Mesenchymal stem cell (in vitro differentiated cells and primary cell): ENCODE data around the gene FRMD8.
A peak's percentile ranks its signal among the peaks of the same experiment; 100 is the strongest.

Source experiments
- DNase-seq: peaks from one replicate; pipeline ENCODE4 v3.0.0-alpha.2; 2013
- H2AFZ ChIP-seq: one replicate; pipeline ENCODE4 v1.6.1; 2013; ENCODE audit warnings: low read depth, mild to moderate bottlenecking, control low read depth, inconsistent platforms, low read length, moderate library complexity
- H2AK5ac ChIP-seq: 2 replicates; pipeline ENCODE4 v1.6.1; 2013; ENCODE audit warnings: low read length, moderate library complexity, mild to moderate bottlenecking, inconsistent platforms; ENCODE audit not compliant: severe bottlenecking
- H2BK120ac ChIP-seq: one replicate; pipeline ENCODE4 v1.6.1; 2013; ENCODE audit warnings: low read depth, mild to moderate bottlenecking, inconsistent platforms, low read length, moderate library complexity
- H2BK12ac ChIP-seq, 2 experiments: one replicate each; pipeline ENCODE4 v1.6.1; 2013; ENCODE audit warnings: inconsistent platforms in 2 of 2, low read length in 2 of 2, mild to moderate bottlenecking in 2 of 2, moderate library complexity in 2 of 2, control low read depth in 1 of 2
- H2BK15ac ChIP-seq: one replicate; pipeline ENCODE4 v1.6.1; 2013; ENCODE audit warnings: mild to moderate bottlenecking, low read depth, inconsistent platforms; ENCODE audit not compliant: poor library complexity, severe bottlenecking
- H2BK5ac ChIP-seq: 2 replicates; pipeline ENCODE4 v1.6.1; 2013; ENCODE audit warnings: low read depth, mild to moderate bottlenecking, low read length, control low read depth, inconsistent platforms; ENCODE audit not compliant: poor library complexity, severe bottlenecking
- H3K14ac ChIP-seq, 2 experiments: one replicate each; pipeline ENCODE4 v1.6.1; 2013; ENCODE audit warnings: inconsistent platforms in 2 of 2, low read length in 2 of 2, control low read depth in 1 of 2, mild to moderate bottlenecking in 1 of 2, moderate library complexity in 1 of 2
- H3K18ac ChIP-seq, 2 experiments: one replicate each; pipeline ENCODE4 v1.6.1; 2013; ENCODE audit warnings: inconsistent platforms in 2 of 2, low read length in 2 of 2, control low read depth in 1 of 2, low read depth in 1 of 2, mild to moderate bottlenecking in 1 of 2
- H3K23ac ChIP-seq, 2 experiments: one replicate each; pipeline ENCODE4 v1.6.1; 2013; ENCODE audit warnings: inconsistent platforms in 2 of 2, low read length in 2 of 2, mild to moderate bottlenecking in 2 of 2, moderate library complexity in 2 of 2, control low read depth in 1 of 2
- H3K27ac ChIP-seq: 2 replicates; pipeline ENCODE4 v1.5.1; 2013; ENCODE audit warnings: mild to moderate bottlenecking, moderate library complexity, low read length, control low read depth, inconsistent platforms; ENCODE audit not compliant: poor library complexity, severe bottlenecking
- H3K27me3 ChIP-seq, 2 experiments: 2 replicates each; pipeline versions ENCODE4 v1.6.1 to v1.7.0; 2013; ENCODE audit warnings: low read length in 2 of 2, mild to moderate bottlenecking in 2 of 2, moderate library complexity in 2 of 2, control low read depth in 1 of 2, inconsistent platforms in 1 of 2; ENCODE audit not compliant: control insufficient read depth in 1 of 2, insufficient read depth in 1 of 2
- H3K36me3 ChIP-seq, 2 experiments: 2 replicates each; pipeline versions ENCODE4 v1.6.1 to v1.7.0; 2013; ENCODE audit warnings: low read length in 2 of 2, control low read depth in 1 of 2, inconsistent platforms in 1 of 2, low read depth in 1 of 2, mild to moderate bottlenecking in 1 of 2; ENCODE audit not compliant: insufficient read depth in 2 of 2, control insufficient read depth in 1 of 2
- H3K4ac ChIP-seq, 2 experiments: one replicate each; pipeline ENCODE4 v1.6.1; 2013; ENCODE audit warnings: inconsistent platforms in 2 of 2, low read length in 2 of 2, mild to moderate bottlenecking in 2 of 2, moderate library complexity in 2 of 2, control low read depth in 1 of 2, low read depth in 1 of 2
- H3K4me1 ChIP-seq: 2 replicates; pipeline ENCODE4 v1.6.1; 2013; ENCODE audit warnings: low read depth, low read length, control low read depth; ENCODE audit not compliant: control insufficient read depth, insufficient read depth
- H3K4me2 ChIP-seq: 2 replicates; pipeline ENCODE4 v1.6.1; 2013; ENCODE audit warnings: low read length, mild to moderate bottlenecking, inconsistent platforms; ENCODE audit not compliant: poor library complexity, severe bottlenecking
- H3K4me3 ChIP-seq, 2 experiments: 2 replicates each; pipeline versions ENCODE4 v1.5.1 to v1.7.0; 2013; ENCODE audit warnings: low read length in 2 of 2, mild to moderate bottlenecking in 2 of 2, control low read depth in 1 of 2, low read depth in 1 of 2; ENCODE audit not compliant: insufficient read depth in 1 of 2
- H3K79me1 ChIP-seq: replicated peaks from 2 replicates; pipeline ENCODE4 v1.6.1; 2013; ENCODE audit warnings: mild to moderate bottlenecking, control low read depth, low read length, inconsistent platforms; ENCODE audit not compliant: poor library complexity, severe bottlenecking
- H3K9ac ChIP-seq: 2 replicates; pipeline ENCODE4 v1.7.0; 2013; ENCODE audit warnings: mild to moderate bottlenecking, low read length, moderate library complexity
- H3K9me3 ChIP-seq: 2 replicates; pipeline ENCODE4 v1.7.0; 2013; ENCODE audit warnings: mild to moderate bottlenecking, low read length; ENCODE audit not compliant: control insufficient read depth
- H4K8ac ChIP-seq: one replicate; pipeline ENCODE4 v1.6.1; 2013; ENCODE audit warnings: inconsistent platforms, mild to moderate bottlenecking, low read length, moderate library complexity
- H4K91ac ChIP-seq: one replicate; pipeline ENCODE4 v1.6.1; 2013; ENCODE audit warnings: mild to moderate bottlenecking, low read length, inconsistent platforms
- WGBS: methylation state at CpG from one replicate; pipeline ENCODE4 v1.1.7; 2013; ENCODE audit warnings: mixed read lengths; 5-methylcytosine and 5-hydroxymethylcytosine counted together

FRMD8 gene

DNA sequence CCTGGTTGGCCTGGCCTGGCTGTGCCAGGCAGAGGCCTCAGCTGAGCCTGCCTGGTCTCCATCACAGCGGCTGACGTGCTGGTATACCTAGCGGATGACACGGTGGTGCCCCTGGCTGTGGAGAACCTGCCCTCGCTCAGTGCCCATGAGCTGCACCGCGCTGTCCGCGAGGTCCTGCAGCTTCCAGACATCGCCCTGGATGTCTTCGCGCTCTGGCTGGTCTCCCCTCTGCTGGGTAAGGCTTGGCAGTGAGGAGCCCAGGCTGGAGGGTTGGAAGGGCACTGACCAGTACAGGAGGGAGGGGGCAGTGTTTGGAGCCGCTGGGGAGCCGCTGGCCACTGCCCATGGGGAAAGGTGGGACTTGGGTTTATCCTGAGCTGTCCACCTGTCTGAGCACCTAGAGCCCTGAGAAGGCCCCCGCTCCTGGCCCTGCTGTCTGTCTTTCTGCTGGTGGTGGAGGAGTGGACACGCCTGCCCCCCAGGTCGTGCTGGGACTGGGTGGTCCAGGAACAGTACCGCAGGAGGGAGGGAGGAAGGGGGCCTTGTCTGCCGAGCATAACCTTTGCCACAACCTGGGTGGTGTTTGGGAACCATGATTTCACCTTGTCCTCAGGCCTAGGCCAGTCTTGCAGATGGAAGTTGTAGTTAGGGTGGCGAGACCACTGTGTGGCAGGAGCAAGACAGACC lies 3.0 kb downstream of the FRMD8 start:
- Histone ChIP-seq H2BK15ac (no peak overlapping the region), H3K23ac (no peak overlapping the region), H3K27me3 (no peaks in the 10 kb centered on the region), H2BK120ac (peak overlapping the region; percentile 86), H3K36me3 (peaks cover 39 to 42% of the 10 kb centered on the region in 2 experiments), H3K14ac (peak overlapping the region in 1 of 2 experiments; percentile 85), H3K4me3 (peak overlapping the region in 1 of 2 experiments; percentile 68), H2AFZ (no peak overlapping the region), H3K18ac (no peak overlapping the region), H3K27ac (no peak overlapping the region), H2BK12ac (peak overlapping the region; percentile 18 to 85), H3K4me2 (no peak overlapping the region), H2BK5ac (no peak overlapping the region), H3K9ac (peak overlapping the region; percentile 64), H3K4ac (peak overlapping the region; percentile 48 to 58), H3K79me1 (peaks cover 48% of the 10 kb centered on the region), H4K91ac (peak overlapping the region; percentile 2), H3K4me1 (peaks cover 54% of the 10 kb centered on the region), H4K8ac (peak overlapping the region; percentile 81), H2AK5ac (peak overlapping the region; percentile 23), H3K9me3 (no peaks in the 10 kb centered on the region)
- peak; percentile 23 for DNase-seq
- WGBS, result 92% methylated on average over 20 of the region's 20 CpGs

GRCh38 chr11:65390099-65390941 lies 3.9 kb downstream of the FRMD8 start:
- H3K14ac ChIP-seq, result no peak overlapping the region
- no peak overlapping the region for H2AFZ ChIP-seq
- H2BK120ac ChIP-seq, result peak overlapping the region; percentile 86
- peak overlapping the region; percentile 65 for H3K27ac ChIP-seq
- peaks cover 46 to 49% of the 10 kb centered on the region in 2 experiments for H3K36me3 ChIP-seq
- H2BK12ac ChIP-seq, result peak overlapping the region; percentile 79 to 86
- DNase-seq, result peak; percentile 24
- peak overlapping the region; percentile 81 for H4K8ac ChIP-seq
- H3K4me2 ChIP-seq, result peak overlapping the region; percentile 62
- H3K4me3 ChIP-seq, result peak overlapping the region in 1 of 2 experiments; percentile 68
- peak overlapping the region; percentile 74 for H2BK15ac ChIP-seq
- peaks cover 51% of the 10 kb centered on the region for H3K4me1 ChIP-seq
- H2AK5ac ChIP-seq, result peak overlapping the region; percentile 84
- H2BK5ac ChIP-seq, result no peak overlapping the region
- H3K9ac ChIP-seq, result peak overlapping the region; percentile 64
- peak overlapping the region; percentile 71 to 74 for H3K4ac ChIP-seq
- peak overlapping the region; percentile 67 to 87 for H3K18ac ChIP-seq
- no peaks in the 10 kb centered on the region for H3K27me3 ChIP-seq
- no peaks in the 10 kb centered on the region for H3K9me3 ChIP-seq
- peak overlapping the region; percentile 79 for H4K91ac ChIP-seq
- H3K23ac ChIP-seq, result no peak overlapping the region
- 61% methylated on average over 20 of the region's 21 CpGs for WGBS
- H3K79me1 ChIP-seq, result peaks cover 51% of the 10 kb centered on the region

DNA sequence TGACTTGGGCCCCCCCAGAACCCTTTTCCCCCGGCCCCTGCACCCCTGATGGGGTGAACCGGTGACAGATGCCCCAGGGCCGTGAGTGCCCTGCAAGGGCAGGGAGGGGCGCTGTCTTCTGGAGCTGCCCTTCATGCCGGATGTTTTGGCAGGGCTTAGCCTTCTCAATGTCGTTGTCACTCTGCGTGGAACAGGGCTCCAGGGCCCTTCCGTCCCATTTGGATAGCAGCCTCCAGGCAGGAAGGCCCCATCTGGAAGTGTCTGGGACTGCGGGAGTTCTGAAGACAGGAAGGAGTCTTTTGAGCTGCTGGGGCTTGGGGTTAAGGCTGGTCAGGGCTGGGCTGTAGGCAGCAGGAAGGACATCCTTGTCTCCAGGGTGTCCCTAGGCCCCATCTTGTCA lies 4.6 kb downstream of the FRMD8 start:
- H2AK5ac ChIP-seq, result peak overlapping the region; percentile 33
- H3K4me3 ChIP-seq, result peak overlapping the region in 1 of 2 experiments; percentile 62
- H4K8ac ChIP-seq, result peak overlapping the region; percentile 81
- peak overlapping the region; percentile 87 for H4K91ac ChIP-seq
- no peak overlapping the region for H3K14ac ChIP-seq
- no peak overlapping the region for H2BK5ac ChIP-seq
- DNase-seq, result peak; percentile 67
- H3K4me2 ChIP-seq, result peak overlapping the region; percentile 62
- H3K9me3 ChIP-seq, result no peaks in the 10 kb centered on the region
- H3K18ac ChIP-seq, result peak overlapping the region; percentile 67 to 87
- peak overlapping the region in 1 of 2 experiments; percentile 86 for H2BK12ac ChIP-seq
- H3K79me1 ChIP-seq, result peaks cover 56% of the 10 kb centered on the region
- peak overlapping the region; percentile 65 for H3K27ac ChIP-seq
- no peak overlapping the region for H3K23ac ChIP-seq
- peaks cover 53 to 56% of the 10 kb centered on the region in 2 experiments for H3K36me3 ChIP-seq
- no peak overlapping the region for H2BK15ac ChIP-seq
- H3K27me3 ChIP-seq, result no peaks in the 10 kb centered on the region
- peaks cover 49% of the 10 kb centered on the region for H3K4me1 ChIP-seq
- H2BK120ac ChIP-seq, result peak overlapping the region; percentile 86
- peak overlapping the region; percentile 71 to 74 for H3K4ac ChIP-seq
- no peak overlapping the region for H2AFZ ChIP-seq
- H3K9ac ChIP-seq, result peak overlapping the region; percentile 64
- WGBS, result 41% methylated on average over 9 of the region's 9 CpGs
